PC-3 (cell line): ENCODE data around the gene ZNF750. TPM values are rescaled to one million over a fixed set of nuclear protein-coding genes. Genes with fewer than 3 reads are reported as not detected.

Experiments used
- ATAC-seq: fragments of 200-7000 bp; cut with Tn5 transposase; 2 replicates; pipeline ENCODE4 v1.9.1; 2020; ENCODE audit warnings: mild to moderate bottlenecking, moderate library complexity
- BruUV-seq: library from RNA; stranded (reverse); fragments of 400-500 nt; replicated peaks from 2 replicates; lab custom pipeline; 2021; lab: Mats Ljungman, UMichigan
- CTCF ChIA-PET: fragments of 300-600 bp; sonication (Branson Sonifier 250); formaldehyde crosslinking; loops from one replicate; lab custom pipeline; 2022; ENCODE audit warnings: antibody characterized with exemption; lab: Charles Lee
- POLR2A ChIA-PET: fragments of 300-600 bp; sonication (Branson Sonifier 250); formaldehyde crosslinking; loops from one replicate; lab custom pipeline; 2022; ENCODE audit warnings: antibody characterized with exemption; ENCODE audit not compliant: unreplicated experiment; lab: Charles Lee
- DNase-seq: peaks from one replicate; pipeline ENCODE4 v3.0.0-alpha.2; 2015
- H2AFZ ChIP-seq: fragments of 300-600 bp; sonication (generic); 2 replicates; pipeline ENCODE4 v1.6.0; 2016; ENCODE audit warnings: antibody characterized with exemption, low read length
- H3F3A ChIP-seq: fragments of 300-600 bp; sonication (generic); one replicate; pipeline ENCODE4 v1.6.0; 2017; ENCODE audit warnings: antibody characterized with exemption, low read length, control low read depth, mild to moderate bottlenecking; ENCODE audit not compliant: unreplicated experiment
- H3K27ac ChIP-seq: fragments of 300-600 bp; sonication (generic); 2 replicates; pipeline ENCODE4 v1.5.1; 2016; ENCODE audit warnings: mild to moderate bottlenecking, low read length
- H3K27me3 ChIP-seq: fragments of 300-600 bp; sonication (generic); 2 replicates; pipeline ENCODE4 v1.6.1; 2016; ENCODE audit warnings: low read length, mixed read lengths
- H3K36me3 ChIP-seq: fragments of 300-600 bp; sonication (generic); 2 replicates; pipeline ENCODE4 v1.6.1; 2016; ENCODE audit warnings: low read depth, mixed run types, low read length, mixed read lengths
- H3K4me1 ChIP-seq: fragments of 300-600 bp; sonication (generic); 2 replicates; pipeline ENCODE4 v1.5.1; 2016; ENCODE audit warnings: low read length; ENCODE audit not compliant: insufficient read depth
- H3K4me2 ChIP-seq: fragments of 300-600 bp; sonication (generic); 2 replicates; pipeline ENCODE4 v1.6.0; 2016; ENCODE audit warnings: low read length
- H3K4me3 ChIP-seq: fragments of 300-600 bp; sonication (generic); 2 replicates; pipeline ENCODE4 v1.5.1; 2016; ENCODE audit warnings: mild to moderate bottlenecking, low read length, mixed read lengths
- H3K79me2 ChIP-seq: fragments of 300-600 bp; sonication (generic); 2 replicates; pipeline ENCODE4 v1.6.1; 2017; ENCODE audit warnings: low read length, mixed read lengths
- H3K9ac ChIP-seq: fragments of 300-600 bp; sonication (generic); 2 replicates; pipeline ENCODE4 v1.6.0; 2016; ENCODE audit warnings: mild to moderate bottlenecking, low read length
- H3K9me2 ChIP-seq: fragments of 300-600 bp; sonication (generic); replicated peaks from 2 replicates; pipeline ENCODE4 v1.6.1; 2016; ENCODE audit warnings: mixed run types, low read length, mixed read lengths
- H3K9me3 ChIP-seq: fragments of 300-600 bp; sonication (generic); 2 replicates; pipeline ENCODE4 v1.6.1; 2016; ENCODE audit warnings: low read length, mixed read lengths
- H4K20me1 ChIP-seq: fragments of 300-600 bp; sonication (generic); 2 replicates; pipeline ENCODE4 v1.6.1; 2016; ENCODE audit warnings: low read length, mixed read lengths
- EZH2 ChIP-seq: fragments of 300-600 bp; sonication (generic); IDR thresholded peaks from one replicate; pipeline ENCODE4 v1.6.1; 2017; ENCODE audit warnings: antibody characterized with exemption, mild to moderate bottlenecking, low read length; ENCODE audit not compliant: unreplicated experiment
- EZH2phosphoT487 ChIP-seq: fragments of 300-600 bp; sonication (generic); IDR thresholded peaks from 2 replicates; pipeline ENCODE4 v1.6.1; 2018; ENCODE audit warnings: mild to moderate bottlenecking, antibody characterized with exemption, low read length, borderline replicate concordance
- intact Hi-C: fragments of 100-400 bp; cut with micrococcal nuclease; formaldehyde crosslinking; loops from 2 replicates; pipeline ENCODE4 v1.9.0; 2023
- total RNA-seq: library from RNA; depleted of rRNA; stranded (reverse); fragments of >200 nt; gene quantifications from 2 replicates; pipeline ENCODE4 v1.2.3, GENCODE V29; 2014
- TF ChIP-seq, protein P1 (sequence below): fragments of 300-600 bp; sonication (generic); conservative IDR thresholded peaks from 2 replicates; pipeline ENCODE4 v1.5.1; 2017; ENCODE audit warnings: antibody characterized with exemption, low read depth, mild to moderate bottlenecking, low read length

The ZNF750 gene
- total RNA-seq, 1 experiment from 2014 or later, result not detected

GRCh38 chr17:82815790-82816305 lies 24.0 kb downstream of the ZNF750 start:
- intact Hi-C loops, result no loop called here
- BruUV-seq, result no TSS peak
- Histone ChIP-seq H3K27me3 (no peaks in the 10 kb centered on the region), H3K9me3 (peaks cover 7% of the 10 kb centered on the region; the same call in 1 of the 2 replicates), H3K9me2 (no peaks in the 10 kb centered on the region), H3K4me1 (no peaks in the 10 kb centered on the region), H3K4me2 (no peak overlapping the region), H3K4me3 (no peak overlapping the region), H4K20me1 (no peaks in the 10 kb centered on the region), H3K9ac (no peak overlapping the region), H3K36me3 (peaks cover 21% of the 10 kb centered on the region), H3K79me2 (no peaks in the 10 kb centered on the region), H3K27ac (no peak overlapping the region), H3F3A (no peaks in the 10 kb centered on the region), H2AFZ (no peak overlapping the region)
- CTCF ChIA-PET, result no interaction called here
- TF ChIP-seq EZH2, result no peak
- TF ChIP-seq, protein P1, sequence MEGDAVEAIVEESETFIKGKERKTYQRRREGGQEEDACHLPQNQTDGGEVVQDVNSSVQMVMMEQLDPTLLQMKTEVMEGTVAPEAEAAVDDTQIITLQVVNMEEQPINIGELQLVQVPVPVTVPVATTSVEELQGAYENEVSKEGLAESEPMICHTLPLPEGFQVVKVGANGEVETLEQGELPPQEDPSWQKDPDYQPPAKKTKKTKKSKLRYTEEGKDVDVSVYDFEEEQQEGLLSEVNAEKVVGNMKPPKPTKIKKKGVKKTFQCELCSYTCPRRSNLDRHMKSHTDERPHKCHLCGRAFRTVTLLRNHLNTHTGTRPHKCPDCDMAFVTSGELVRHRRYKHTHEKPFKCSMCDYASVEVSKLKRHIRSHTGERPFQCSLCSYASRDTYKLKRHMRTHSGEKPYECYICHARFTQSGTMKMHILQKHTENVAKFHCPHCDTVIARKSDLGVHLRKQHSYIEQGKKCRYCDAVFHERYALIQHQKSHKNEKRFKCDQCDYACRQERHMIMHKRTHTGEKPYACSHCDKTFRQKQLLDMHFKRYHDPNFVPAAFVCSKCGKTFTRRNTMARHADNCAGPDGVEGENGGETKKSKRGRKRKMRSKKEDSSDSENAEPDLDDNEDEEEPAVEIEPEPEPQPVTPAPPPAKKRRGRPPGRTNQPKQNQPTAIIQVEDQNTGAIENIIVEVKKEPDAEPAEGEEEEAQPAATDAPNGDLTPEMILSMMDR, result no peak
- TF ChIP-seq EZH2phosphoT487, result no peak
- ATAC-seq (no peak), DNase-seq (no peak)
- POLR2A ChIA-PET, result no interaction called here

DNA sequence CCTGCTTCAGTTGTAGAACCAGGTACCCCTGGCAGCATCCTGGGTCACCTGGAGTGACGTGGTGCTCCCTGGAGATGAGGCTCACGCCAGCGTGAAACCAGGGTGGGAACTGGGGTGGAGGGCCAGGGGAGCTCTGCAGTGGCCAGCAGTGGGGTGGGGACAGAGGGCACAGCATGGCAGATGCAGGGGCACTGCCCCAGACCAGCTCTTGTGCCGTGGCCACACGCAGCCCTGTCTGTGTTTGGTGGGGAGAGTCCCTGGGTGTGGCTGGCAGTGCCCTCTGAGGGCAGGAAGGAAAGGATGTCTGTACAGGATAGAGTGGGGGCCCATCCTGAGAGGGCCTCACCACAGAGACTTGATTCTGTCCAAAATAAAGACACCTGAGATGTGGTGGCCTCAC lies 24.5 kb downstream of the ZNF750 start:
- peaks cover 18% of the 10 kb centered on the region for H3K36me3 ChIP-seq

GRCh38 chr17:82814834-82815233 lies 25.0 kb downstream of the ZNF750 start:
- Histone ChIP-seq H3K27ac (no peak overlapping the region), H3K9me2 (no peaks in the 10 kb centered on the region), H4K20me1 (no peaks in the 10 kb centered on the region), H2AFZ (no peak overlapping the region), H3F3A (no peaks in the 10 kb centered on the region), H3K9ac (no peak overlapping the region), H3K4me1 (no peaks in the 10 kb centered on the region), H3K79me2 (no peaks in the 10 kb centered on the region), H3K36me3 (peaks cover 13% of the 10 kb centered on the region), H3K4me3 (no peak overlapping the region), H3K9me3 (no peaks in the 10 kb centered on the region), H3K27me3 (no peaks in the 10 kb centered on the region), H3K4me2 (no peak overlapping the region)
- ATAC-seq (no peak), DNase-seq (no peak)
- BruUV-seq, result no TSS peak
- POLR2A ChIA-PET, result no interaction called here
- CTCF ChIA-PET, result no interaction called here
- intact Hi-C loops, result no loop called here
- no peak for TF ChIP-seq EZH2
- TF ChIP-seq, protein P1, result no peak
- TF ChIP-seq EZH2phosphoT487, result no peak

More for the DNA sequence above, 24.5 kb downstream of the ZNF750 start:
- Histone ChIP-seq H3K79me2 (no peaks in the 10 kb centered on the region), H4K20me1 (no peaks in the 10 kb centered on the region), H3K9me2 (no peaks in the 10 kb centered on the region), H3F3A (no peaks in the 10 kb centered on the region), H3K9ac (no peak overlapping the region), H3K4me2 (no peak overlapping the region), H3K9me3 (peaks cover 4% of the 10 kb centered on the region; the same call in 1 of the 2 replicates), H3K4me1 (no peaks in the 10 kb centered on the region), H3K4me3 (no peak overlapping the region), H3K27ac (no peak overlapping the region), H3K27me3 (no peaks in the 10 kb centered on the region), H2AFZ (no peak overlapping the region)
- POLR2A ChIA-PET, result no interaction called here
- intact Hi-C loops, result no loop called here
- CTCF ChIA-PET, result no interaction called here
- no TSS peak for BruUV-seq
- DNase-seq, result no peak
- TF ChIP-seq EZH2phosphoT487 (no peak), EZH2 (no peak)
- TF ChIP-seq, protein P1, result no peak
- no peak for ATAC-seq
